CD4-positive, alpha-beta T cell treated with Interleukin-12 subunit alpha and Interleukin-12 subunit beta, for 1 hour (primary cell): ENCODE results near the gene B3GNT3.

Source experiments
- DNase-seq: peaks from one replicate; pipeline ENCODE4 v3.0.0-alpha.2; 2020

Gene B3GNT3

DNA sequence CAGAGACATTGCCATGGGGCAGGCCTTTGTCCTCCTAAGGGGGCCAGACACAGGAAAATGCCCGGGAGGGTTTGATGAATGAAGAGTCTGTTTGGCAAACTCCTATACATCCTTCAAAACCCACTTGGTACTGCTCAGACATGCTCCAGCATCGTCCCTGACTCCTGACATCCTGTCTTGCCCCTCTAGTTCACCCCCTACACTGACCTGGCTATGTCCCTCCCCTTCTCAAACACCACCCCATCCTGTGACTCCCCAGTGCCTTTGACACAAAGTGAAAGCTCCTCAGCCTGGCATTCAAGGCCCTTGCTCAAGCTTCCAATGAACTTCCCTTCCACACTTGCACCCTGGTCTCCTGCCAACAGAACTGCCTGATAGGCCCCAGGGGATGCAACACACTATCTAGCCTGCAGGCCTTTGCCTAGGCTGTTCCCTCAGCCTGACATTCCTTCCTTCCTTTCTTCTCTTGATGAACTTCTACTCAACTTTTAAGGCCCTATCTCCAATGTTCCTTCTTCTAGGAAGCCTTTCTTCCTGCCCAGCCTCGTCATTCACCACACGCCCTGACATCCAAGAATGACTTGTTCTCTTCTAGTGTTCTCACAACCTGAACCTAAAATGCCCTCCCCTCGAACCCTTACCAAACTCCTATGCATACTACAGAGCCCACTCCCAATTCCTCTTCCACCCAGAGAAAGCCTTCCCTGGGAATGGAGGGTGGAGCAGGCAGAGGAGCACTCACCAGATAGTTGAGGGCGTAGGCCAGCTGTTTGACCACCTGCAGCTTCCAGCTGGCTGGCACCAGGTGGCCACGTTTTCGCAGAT, 40.5 kb downstream of the B3GNT3 start:
- DNase-seq, result no peak

DNA sequence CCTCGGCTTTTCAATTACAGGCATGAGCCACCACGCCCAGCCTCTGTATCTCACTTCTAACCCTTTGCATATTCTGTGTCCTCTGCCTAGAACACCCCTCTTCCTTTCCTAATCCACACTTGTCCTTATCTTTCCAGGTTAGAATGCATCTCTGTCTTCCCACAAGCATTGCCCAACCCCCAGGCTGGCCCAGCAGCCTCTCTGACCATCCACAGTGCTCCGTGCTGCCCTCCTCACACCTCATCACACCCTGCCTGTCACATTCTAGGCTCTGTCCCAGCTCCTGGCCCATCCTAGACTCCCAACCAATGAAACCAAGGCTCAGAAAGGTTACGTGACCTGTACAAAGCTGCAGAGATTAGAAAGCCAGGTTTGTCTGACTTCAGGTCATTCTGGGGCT, 41.6 kb downstream of the B3GNT3 start:
- no peak for DNase-seq

DNA sequence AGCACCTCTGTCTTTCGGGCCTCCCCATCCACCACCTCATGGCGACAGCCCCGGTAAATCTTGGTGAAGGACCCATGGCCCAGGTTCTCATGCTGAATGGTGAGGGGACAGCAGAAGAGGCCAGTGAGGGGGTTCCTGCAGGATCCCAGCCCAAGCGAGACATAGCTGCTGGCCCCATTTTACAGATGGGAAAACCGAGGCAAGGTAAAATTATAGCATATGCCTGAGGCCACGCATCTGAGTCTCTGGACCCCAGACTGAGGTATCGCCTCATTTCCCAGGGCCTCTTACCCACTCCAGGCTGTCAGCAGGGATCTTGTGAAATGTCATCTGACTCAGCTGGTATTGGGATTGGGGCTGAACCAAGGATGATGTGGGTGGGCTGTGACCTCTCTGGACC, 43.0 kb downstream of the B3GNT3 start:
- no peak for DNase-seq

DNA sequence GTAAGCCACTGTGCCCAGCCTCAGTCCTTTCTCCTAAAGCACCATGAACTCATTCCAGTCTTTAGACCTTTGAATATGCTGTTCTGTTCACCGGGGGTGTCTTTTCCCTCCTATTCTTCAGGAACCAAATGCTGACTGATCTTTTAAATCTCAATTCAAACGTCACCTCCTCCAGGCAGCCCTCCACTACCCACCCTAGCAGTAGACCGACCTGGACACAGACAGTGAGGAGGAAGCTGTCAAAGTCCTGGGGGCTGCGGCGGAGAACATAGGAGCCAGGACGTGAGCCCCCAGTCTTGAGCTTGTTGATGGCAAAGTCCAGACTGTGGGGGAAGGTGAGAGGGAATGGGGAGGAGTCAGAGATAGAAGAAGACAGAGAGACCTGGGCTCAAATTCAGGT, 45.1 kb downstream of the B3GNT3 start:
- no peak for DNase-seq

DNA sequence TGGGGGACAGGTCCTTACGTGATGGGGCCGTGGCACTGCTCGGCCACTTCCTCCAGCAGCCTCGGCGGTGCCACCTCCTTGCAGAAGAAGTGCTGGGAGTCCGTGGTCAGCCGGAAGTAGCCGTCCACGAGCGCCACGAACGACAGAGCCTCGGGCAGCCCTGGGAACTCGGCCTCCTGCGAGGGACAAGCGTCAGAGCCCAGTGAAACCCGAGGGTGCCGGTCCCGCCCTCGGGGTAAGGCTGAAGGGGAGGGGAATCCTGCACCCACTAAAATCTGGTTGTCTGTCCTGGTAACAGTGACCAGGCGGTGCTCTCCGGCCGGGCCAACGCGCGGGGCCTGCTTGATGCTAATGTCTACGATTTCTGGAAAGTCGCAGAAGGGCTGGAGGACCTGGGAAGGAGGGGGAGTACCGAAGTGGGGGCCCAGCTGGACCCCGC, 46.5 kb downstream of the B3GNT3 start:
- DNase-seq, result no peak

DNA sequence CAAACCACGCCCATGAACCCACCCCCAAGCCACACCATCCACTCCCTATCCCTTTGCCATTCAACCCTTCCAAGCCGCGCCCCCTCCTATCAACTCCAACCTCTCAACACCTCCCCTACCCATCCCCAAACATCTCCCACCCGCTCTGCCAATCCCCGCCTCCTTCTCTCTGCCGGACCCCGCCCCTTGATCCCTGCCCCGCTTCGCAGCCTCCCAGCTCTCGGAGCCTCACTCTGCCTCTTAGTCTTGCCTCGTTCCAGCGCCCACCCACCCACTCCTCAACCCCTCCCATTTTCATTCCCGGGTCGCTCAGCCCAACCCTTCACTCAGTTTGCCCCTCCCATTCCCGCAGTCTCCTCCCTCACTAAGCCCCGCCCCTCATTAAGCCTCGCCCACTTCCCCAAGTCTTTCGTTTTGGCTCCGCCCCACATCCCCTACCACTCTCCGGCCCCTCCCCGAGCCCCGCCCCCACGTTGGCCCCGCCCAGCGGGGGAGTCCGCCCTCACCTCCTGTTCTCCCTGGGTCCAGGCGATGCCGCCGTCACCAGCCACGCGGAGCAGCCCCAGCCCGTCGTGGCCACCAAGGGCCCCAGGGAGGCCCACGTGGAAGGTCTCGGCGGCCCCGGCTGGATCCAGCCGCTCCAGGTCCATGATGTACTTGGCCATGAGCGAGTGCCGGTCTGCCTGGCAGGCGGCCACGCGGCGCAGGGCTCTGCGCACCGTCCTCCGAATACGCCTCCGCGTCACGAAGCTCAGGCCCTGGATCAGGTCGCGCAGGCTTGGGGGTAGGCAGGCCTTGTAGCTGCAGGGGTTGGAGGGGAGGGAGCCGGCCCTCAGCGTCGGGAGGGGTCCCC, 47.1 kb downstream of the B3GNT3 start:
- peak; percentile 55 for DNase-seq

DNA sequence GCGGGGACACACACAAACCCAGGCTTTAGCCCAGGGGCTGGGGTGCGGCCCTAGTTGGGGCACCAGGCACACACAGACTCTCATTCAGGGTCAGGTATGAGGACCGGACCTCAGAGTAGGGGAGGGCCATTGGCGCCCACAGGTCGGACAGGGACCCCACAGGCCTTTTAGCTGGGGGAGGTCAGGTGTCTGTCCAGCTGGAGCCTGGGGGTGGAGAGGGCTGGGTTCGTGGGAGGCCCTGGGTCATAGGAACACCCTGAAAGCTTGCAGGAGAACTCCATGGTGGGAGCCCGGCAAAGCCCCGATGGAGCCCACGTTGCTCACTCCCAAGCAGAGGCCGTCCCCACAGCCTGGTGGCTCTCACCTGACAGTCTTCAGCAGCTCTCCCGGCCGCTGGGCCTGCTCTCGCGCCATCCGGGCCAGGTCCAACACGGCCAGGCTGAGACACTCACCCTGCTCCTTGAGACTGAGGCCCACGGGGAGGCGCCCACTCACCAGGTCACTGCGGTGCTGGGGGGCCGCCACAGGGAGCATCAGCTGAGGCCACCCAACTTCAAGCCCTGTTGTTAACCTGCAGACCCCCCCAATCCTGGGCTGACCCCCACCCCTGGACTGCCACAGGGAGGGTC, 47.8 kb downstream of the B3GNT3 start:
- DNase-seq, result no peak

DNA sequence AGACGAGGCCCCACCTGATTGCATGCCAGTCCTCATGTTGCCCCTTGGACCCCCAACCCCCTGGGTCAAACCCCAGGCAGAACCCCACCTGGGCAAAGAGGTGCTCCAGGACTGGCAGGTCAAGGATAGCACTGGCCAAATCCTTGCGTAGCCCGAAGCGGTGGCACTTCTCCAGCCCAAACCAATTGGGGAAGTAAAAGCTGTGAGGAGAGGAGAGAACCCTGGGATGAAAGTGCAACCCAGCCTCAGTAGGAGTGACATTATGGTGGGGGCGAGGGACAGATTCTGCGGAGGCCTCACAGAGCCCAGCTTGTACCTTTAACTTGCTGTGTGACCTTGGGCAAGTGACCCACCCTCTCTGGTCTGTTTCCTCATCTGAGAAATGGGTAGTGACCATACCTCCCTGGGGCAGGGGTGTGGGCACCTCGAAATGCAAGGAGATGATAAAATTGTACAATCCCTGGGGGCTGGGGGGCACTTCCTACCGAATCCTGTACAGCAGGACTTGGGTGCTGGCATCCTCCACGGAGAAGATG, 48.4 kb downstream of the B3GNT3 start:
- no peak for DNase-seq

DNA sequence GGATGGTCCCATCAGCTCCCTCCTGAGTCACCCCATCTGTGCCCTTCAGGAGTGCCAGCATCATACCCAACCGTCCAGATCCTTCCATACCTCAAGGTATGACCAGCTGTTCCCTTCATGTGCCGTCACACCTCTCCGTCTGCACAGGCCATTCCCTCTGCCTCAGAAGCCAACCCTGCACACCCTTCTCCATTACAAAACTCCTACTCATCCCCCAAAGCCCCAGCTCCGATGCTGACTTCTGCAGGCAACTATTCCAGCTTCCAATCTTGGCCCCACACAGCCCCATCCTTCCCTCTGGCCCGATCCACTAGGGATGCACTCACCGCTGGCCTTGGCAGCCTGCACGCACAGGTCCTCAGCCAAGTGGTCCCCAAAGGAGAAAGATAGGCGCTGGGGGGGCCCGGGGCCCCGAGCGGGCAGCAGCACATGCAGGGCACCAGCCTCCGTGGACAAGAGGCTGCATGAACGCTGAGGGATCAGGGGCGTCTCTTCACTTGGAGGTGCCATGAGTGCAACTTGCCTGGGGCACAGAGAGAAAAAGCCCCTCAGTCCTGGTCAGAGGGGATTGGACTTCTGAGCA, 49.1 kb downstream of the B3GNT3 start:
- no peak for DNase-seq

DNA sequence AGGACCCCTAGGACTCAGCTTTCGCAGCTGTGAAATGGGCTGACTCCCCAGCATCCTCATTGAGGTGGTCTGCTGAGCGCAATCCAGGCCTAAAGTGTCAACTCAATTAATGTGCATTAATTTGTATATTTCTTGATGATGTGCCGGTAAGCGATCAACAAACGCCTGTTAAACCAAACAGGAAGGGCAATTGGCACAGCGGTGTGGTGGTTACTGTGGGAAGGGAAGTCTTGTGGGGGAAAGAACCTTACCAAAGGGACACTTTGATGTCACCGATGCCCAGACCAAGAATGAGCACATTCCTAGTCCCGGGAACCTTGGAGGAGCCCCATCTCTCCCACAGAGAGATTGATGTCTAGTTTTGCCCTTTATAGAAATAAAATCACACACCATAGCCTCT, 51.2 kb downstream of the B3GNT3 start:
- DNase-seq, result peak; percentile 72

DNA sequence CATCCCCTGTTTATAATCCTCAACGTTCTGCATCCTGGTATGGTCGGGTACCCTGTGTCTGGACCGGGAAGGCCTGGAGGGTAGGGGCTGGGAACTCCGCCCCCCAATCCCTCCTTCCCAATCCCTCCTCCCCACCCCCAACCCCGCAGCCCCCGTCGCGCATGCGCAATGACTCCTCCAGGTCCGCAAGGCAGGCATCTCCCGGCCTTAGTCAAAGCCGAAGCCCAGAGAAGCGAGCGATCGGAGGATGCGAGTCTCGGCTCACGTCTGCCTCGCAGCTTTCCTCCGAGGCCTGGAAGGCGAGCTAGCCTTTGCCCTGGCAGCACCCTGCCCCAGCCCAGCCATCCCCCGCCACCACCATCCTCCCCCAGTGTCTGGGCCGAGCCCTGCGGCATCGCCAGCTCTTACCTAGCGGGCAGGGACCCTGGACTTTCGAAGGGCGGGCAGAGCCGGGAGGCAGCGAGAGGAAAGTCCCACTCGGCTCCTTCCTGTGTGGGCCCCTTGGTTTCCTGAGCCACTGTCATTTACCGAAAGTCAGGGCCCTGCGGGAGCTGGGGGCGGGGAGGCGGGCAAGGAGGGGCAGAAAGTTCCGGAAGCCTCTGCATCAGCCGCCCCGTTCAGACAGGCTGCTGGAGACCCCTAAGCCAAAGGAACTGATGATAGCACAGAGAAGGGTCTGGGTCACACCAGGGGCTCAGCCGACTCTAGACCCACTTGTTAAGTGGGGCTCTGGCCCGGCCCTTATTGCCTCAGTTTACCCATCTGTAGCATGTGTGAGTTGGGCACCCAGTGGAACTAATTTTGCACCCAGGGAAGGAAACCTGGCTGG, 52.8 kb downstream of the B3GNT3 start, which contains the start of gene JAK3:
JAK3 (minus strand) TSS at position 445 of the 829 bp plus-strand sequence. CDS start 3,565 bp downstream, outside the sequence.
- peak; percentile 89 for DNase-seq

DNA sequence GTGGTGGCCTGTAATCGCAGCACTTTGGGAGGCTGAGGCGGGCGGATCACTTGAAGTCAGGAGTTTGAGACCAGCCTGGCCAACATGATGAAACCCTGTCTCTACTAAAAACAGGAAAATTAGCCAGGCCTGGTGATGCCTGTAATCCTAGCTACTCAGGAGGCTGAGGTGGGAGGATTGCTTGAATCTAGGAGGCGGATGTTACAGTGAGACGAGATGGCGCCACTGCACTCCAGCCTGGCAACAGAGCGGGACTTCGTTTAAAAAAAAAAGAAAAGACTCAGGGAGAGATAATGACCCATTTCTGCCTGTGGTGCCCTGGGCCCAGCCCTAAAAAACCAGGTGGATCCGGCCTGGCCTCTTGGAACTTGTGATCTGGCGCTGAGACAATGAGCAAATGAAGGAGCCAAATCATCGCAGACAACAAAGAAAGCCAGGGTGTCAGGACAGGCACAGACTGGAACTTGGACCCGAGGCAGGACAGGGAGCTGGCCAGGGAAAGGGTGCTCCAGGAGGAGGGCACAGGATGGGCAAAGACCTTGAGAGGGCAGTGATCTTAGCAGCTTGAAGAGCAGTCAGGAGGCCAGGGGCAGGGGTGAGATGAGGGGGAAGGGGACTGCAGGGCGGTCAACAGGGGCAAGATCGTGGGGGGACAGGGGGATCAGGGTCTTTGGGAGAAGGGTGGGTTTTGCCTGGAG, 53.8 kb downstream of the B3GNT3 start:
- DNase-seq, result no peak

DNA sequence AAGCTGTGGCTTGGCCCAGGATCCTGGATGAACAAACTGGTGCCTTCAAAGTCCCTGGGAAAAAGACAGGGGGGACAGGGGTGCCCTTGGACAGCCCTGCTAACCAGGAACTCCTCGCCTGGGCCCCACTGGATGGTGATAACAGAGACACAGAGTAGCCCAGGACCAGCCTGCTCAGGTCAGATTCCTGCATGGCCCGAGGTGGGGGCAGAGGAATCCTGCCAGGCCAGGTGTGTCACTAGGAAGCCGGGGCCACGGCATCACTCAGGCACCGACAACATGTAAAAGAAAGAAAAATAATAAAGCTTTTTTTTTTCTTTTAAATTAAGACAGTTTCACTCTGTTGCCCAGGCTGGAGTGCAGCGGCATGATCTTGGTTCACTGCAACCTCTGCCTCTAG, 59.1 kb downstream of the B3GNT3 start:
- no peak for DNase-seq

DNA sequence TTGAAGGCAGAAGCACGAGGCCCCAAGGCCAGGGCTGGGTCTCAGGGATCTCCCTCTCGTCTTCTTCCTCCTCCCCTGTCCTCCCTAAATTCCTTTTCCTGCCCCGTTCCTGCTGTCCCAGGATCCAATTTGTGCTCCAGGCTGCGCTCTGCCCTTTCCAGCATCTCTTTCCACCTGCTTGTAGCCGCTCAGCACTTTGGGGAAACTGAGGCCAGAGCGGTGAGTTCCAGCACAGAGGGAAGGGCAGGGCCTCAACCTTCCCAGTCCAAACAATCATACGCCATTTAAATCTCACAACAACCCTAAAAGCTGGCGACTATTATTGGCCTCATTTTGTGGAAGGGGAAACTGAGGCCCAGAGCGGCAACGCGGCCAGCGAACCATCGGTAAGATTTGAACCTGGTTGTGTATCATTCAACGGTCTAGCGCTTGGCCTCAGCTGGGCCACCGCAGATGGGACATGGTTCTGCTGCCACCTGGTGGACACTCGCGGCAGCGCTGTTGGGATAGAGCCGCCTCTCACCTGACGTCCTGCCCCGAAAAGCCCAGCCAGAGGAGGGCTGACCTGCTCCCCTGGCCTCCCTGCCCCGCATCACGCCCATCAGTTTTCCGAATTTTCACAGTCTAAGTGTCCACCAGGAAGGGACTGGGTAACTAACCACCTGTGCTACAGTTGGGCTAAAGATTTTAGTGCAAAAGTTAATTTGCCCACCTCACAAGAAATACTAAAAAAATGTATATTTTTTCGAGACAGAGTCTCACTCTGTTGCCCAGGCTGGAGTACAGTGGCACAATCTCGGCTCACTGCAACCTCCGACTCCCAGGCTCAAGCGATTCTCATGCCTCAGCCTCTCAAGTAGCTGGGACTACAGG, 60.6 kb downstream of the B3GNT3 start:
- peak; percentile 90 for DNase-seq

DNA sequence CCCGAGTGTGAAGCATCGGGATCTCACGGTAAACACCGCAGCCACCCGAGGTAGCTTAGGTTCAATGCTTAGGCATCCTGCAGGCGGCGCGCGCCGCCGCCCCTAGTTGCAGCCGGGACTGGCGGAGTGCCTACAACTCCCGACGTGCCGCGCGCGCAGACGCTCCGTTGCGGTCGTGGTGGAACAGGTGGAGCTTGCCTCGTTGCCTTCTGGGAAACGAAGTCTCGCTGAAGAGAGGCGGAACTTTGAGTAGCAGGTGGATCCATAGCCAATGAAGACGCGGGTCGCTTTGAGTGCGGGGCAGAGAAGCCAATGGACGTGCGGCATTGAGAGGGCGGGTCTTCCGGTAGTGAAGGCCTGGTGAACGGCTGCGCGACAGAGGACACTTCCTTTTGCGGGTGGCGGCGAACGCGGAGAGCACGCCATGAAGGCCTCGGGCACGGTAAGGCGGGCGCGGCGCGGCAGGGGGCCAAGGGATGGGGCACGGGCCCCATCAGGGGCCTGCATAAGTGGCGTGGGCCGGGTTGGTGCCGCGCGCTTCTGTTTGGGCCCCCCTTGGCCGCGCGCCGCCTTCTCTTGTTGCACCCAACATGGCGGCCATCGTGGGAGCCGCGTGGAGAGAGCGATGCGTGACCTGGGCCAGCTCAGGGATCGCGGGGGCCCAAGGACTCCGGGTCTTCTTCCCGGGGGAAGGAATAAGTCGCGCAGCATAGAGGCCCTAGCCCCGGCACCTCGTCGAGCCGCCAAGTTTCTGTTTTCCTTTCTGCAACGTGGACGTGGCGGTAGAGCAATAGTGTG, 64.8 kb downstream of the B3GNT3 start, which contains the start of gene RPL18A:
RPL18A (plus strand) TSS at position 378 of the 798 bp plus-strand sequence; CDS start at position 425, 47 bp downstream.
- peak; percentile 100 for DNase-seq

DNA sequence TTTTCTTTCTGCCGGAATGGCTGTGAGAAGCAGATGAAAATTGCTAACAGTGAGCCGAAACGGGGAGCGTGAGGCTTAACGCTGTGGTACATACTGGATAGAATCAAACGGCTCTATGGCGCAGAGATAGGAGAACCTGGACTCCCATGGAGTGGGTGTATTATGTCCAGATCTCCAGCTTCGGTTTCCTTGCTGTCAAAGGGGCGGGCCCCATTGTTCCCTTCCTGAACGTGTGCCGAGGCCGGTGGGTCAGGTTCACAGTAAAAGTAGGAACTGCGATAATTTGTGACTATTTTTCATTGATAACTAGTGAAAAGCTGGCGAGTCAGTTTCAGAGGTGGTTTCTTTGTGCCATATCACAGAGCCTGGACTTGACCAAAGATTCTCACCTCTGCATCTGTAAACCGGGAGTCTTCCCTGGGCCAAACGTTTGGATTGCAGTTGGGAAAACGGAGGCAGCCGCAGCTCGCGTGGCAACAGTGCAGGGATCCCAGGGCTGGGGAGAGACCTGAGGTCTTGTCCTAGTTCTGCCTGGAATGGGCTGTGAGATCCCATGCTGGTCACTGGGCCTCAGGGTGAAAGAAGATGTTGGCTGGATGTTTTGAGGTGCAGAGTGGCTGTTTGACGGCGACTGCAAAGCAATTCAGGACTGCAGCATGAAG, 65.5 kb downstream of the B3GNT3 start:
- no peak for DNase-seq

DNA sequence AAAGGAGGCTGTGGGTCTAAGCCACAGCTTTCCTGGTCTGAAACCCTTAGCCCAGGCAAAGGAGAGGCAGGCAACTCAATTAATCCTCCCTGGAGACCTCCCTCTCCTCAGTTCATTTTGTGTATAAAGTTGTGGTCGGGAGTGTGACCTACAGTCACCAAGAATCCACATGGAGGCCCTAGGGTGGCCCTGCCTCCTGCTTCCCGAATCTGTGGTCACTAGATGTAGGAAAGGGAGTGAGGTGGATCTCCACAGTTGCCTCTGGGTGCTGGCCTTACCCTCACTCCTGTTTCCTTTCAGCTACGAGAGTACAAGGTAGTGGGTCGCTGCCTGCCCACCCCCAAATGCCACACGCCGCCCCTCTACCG, 66.0 kb downstream of the B3GNT3 start:
- DNase-seq, result no peak

DNA sequence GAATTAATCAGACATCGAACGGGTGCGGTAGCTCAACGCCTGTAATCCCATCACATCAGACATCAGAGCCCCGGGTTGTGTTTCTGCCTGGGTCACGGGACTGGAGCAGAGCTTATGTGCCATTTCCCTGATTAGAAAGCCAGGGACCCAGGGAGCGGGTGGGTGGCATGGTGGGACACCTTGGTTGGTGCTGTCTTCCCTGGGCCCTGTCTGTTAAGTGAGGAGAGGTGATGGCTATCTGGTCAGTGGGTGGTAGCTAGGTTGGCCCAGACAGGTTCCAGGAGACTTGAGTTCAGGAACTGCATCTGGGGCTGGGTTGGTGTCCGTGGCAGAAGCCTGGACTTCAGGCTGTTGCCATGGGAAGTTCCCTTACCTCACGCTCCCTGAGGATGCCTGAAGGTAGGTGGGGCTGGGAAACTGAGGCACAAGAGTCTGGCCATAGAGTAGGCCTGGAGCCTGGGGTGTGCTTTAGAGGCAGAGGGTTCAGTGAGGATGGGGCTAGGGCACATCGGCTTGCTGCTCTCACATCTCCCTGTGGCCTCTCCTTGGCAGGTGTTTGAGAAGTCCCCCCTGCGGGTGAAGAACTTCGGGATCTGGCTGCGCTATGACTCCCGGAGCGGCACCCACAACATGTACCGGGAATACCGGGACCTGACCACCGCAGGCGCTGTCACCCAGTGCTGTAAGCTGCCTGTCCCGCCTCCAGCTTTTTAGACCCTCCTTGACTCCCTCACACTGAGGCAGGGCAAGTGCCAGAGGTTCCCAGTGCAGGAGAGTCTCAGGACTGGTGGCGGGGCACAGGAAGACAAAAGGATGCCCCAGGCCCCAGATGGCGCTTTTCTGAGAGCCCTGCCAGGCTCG, 66.8 kb downstream of the B3GNT3 start:
- DNase-seq, result no peak
